ENCODE data around the gene LRCH4. TPM values are rescaled to one million over a fixed set of nuclear protein-coding genes. Genes with fewer than 3 reads are reported as not detected.
"Not testable (repeated sequence)": the region's sequence is repeated elsewhere in the genome, so short reads cannot be mapped to it uniquely, and the experiment has no call there.

LRCH4 gene
- total RNA-seq, 1 donor from 2014 or later = 93.0 TPM

- DNase-seq (ENCODE audit: extremely low read depth, low read depth, low spot score) = peak; percentile 54
These were observed 39.6 kb downstream of the LRCH4 start for GRCh38 chr7:100546129-100546925.

GRCh38 chr7:100545360-100546128, 40.4 kb downstream of the LRCH4 start:
- peak; percentile 75 for DNase-seq (ENCODE audit: extremely low read depth, low read depth, low spot score)

GRCh38 chr7:100544967-100545359, 41.0 kb downstream of the LRCH4 start:
- no peak for DNase-seq (ENCODE audit: extremely low read depth, low read depth, low spot score)

- no peak for DNase-seq (ENCODE audit: extremely low read depth, low read depth, low spot score)
These were observed 41.5 kb downstream of the LRCH4 start for GRCh38 chr7:100544386-100544785.

- DNase-seq (ENCODE audit: extremely low read depth, low read depth, low spot score) = no peak
These were observed 42.3 kb downstream of the LRCH4 start for GRCh38 chr7:100543586-100543985.

GRCh38 chr7:100541309-100541708, 44.6 kb downstream of the LRCH4 start:
- not testable (repeated sequence) for DNase-seq (ENCODE audit: extremely low read depth, low read depth, low spot score)

- no peak for DNase-seq (ENCODE audit: extremely low read depth, low read depth, low spot score)
These were observed 45.7 kb downstream of the LRCH4 start for GRCh38 chr7:100540073-100540723.

- DNase-seq (ENCODE audit: extremely low read depth, low read depth, low spot score) = no peak
These were observed 46.4 kb downstream of the LRCH4 start for GRCh38 chr7:100539436-100540006.

GRCh38 chr7:100538654-100539435, 47.1 kb downstream of the LRCH4 start, which contains the start of gene AGFG2:
Gene AGFG2, plus strand, starts transcription at chr7:100539203. Its CDS starts 144 bp downstream, at chr7:100539347.
- DNase-seq (ENCODE audit: extremely low read depth, low read depth, low spot score) = peak; percentile 86

GRCh38 chr7:100538348-100538653, 47.6 kb downstream of the LRCH4 start:
- DNase-seq (ENCODE audit: extremely low read depth, low read depth, low spot score) = no peak

GRCh38 chr7:100536695-100537094, 49.2 kb downstream of the LRCH4 start:
- not testable (repeated sequence) for DNase-seq (ENCODE audit: extremely low read depth, low read depth, low spot score)

- not testable (repeated sequence) for DNase-seq (ENCODE audit: extremely low read depth, low read depth, low spot score)
These were observed 49.9 kb downstream of the LRCH4 start for GRCh38 chr7:100535982-100536381.

- no peak for DNase-seq (ENCODE audit: extremely low read depth, low read depth, low spot score)
These were observed 53.5 kb downstream of the LRCH4 start for GRCh38 chr7:100532165-100533022.

GRCh38 chr7:100528108-100528866, 57.6 kb downstream of the LRCH4 start:
- not testable (repeated sequence) for DNase-seq (ENCODE audit: extremely low read depth, low read depth, low spot score)

Other genes with a start within 250 kb of the LRCH4 start
- gene PILRB, start 228.0 kb downstream of the LRCH4 start, total RNA-seq = 12.0 and 36.8 TPM in 2 replicates
- 2.5 TPM in 1 of 2 replicates, not detected in the other for gene PILRA, start 212.6 kb downstream of the LRCH4 start, total RNA-seq
- 0.78 and 4.5 TPM in 2 replicates for gene ZCWPW1, start 157.4 kb downstream of the LRCH4 start, total RNA-seq
- gene MEPCE, start 156.3 kb downstream of the LRCH4 start, total RNA-seq = 32.9 and 41.1 TPM in 2 replicates
- 31.7 and 42.9 TPM in 2 replicates for gene PPP1R35, start 149.6 kb downstream of the LRCH4 start, total RNA-seq
- 1.0 TPM in 1 of 2 replicates, not detected in the other for gene SPACDR, start 121.9 kb downstream of the LRCH4 start, total RNA-seq
- 66.1 and 75.2 TPM in 2 replicates for gene TSC22D4, start 106.9 kb downstream of the LRCH4 start, total RNA-seq
- 2.5 and 3.6 TPM in 2 replicates for gene NYAP1, start 102.2 kb downstream of the LRCH4 start, total RNA-seq
- 29.2 and 37.3 TPM in 2 replicates for gene AGFG2, start 46.9 kb downstream of the LRCH4 start, total RNA-seq
- gene SAP25, start 12.2 kb downstream of the LRCH4 start, total RNA-seq = 0.29 and 1.8 TPM in 2 replicates
- gene FBXO24, start 199 bp upstream of the LRCH4 start, total RNA-seq = not detected in 2 replicates
- gene PCOLCE, start 16.2 kb upstream of the LRCH4 start, total RNA-seq = 2.9 and 5.7 TPM in 2 replicates
- gene MOSPD3, start 26.4 kb upstream of the LRCH4 start, total RNA-seq = 21.2 and 28.9 TPM in 2 replicates
- 0.29 TPM in 1 of 2 replicates, not detected in the other for gene TFR2, start 55.4 kb upstream of the LRCH4 start, total RNA-seq
- gene ACTL6B, start 70.3 kb upstream of the LRCH4 start, total RNA-seq = not detected in 2 replicates
- 315 and 318 TPM in 2 replicates for gene GNB2, start 87.6 kb upstream of the LRCH4 start, total RNA-seq
- 14.4 and 25.7 TPM in 2 replicates for gene GIGYF1, start 108.1 kb upstream of the LRCH4 start, total RNA-seq
- 27.8 and 37.2 TPM in 2 replicates for gene POP7, start 120.0 kb upstream of the LRCH4 start, total RNA-seq
- gene EPO, start 134.3 kb upstream of the LRCH4 start, total RNA-seq = not detected in 2 replicates
- gene ZAN, start 147.5 kb upstream of the LRCH4 start, total RNA-seq = not detected in 2 replicates
- 157 and 191 TPM in 2 replicates for gene EPHB4, start 241.4 kb upstream of the LRCH4 start, total RNA-seq